ENCODE data around the gene RXRA. TPM values are rescaled to one million over a fixed set of nuclear protein-coding genes. Genes with fewer than 3 reads are reported as not detected.
"Not testable (repeated sequence)": the region's sequence is repeated elsewhere in the genome, so short reads cannot be mapped to it uniquely, and the experiment has no call there.

The RXRA gene
- total RNA-seq, 1 experiment from 2014 or later, result 14.1 TPM

- no peak for DNase-seq (ENCODE audit: low read depth)
Observed at GRCh38 chr9:134293611-134294152, 32.6 kb upstream of the RXRA start.

GRCh38 chr9:134294153-134295071, 31.8 kb upstream of the RXRA start:
- DNase-seq (ENCODE audit: low read depth), result no peak

DNA sequence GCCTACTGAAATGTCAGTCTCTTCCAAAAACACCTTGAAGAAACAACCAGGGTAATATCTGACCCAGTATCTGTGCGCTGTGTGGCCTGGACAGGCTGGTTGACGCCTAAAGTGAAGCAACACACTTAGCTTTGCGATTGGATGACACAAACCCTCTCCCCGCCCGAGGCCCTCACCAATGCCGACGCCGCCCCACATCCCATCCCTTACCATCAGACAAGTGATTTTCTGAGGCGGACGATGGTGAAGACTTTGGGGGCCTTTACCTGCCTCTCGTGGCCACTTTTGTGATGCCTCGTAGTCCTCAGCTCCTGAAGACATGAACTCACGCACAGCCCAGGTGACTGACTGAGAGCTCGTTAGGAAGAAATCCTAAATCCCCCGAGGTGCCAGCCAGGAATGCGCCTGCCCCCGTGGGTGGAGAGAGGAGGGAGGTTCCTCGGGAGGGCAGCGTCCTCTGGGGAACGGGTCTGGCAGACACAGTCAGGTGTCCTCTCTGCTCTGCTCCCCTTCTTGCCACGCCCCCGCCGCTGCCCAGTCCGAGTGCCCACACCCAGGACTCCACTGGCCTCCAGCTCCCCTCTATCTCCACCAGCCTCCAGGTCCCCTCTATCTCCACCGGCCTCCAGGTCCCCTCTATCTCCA, 31.0 kb upstream of the RXRA start:
- DNase-seq (ENCODE audit: low read depth), result no peak

GRCh38 chr9:134295746-134296250, 30.5 kb upstream of the RXRA start:
- no peak for DNase-seq (ENCODE audit: low read depth)

DNA sequence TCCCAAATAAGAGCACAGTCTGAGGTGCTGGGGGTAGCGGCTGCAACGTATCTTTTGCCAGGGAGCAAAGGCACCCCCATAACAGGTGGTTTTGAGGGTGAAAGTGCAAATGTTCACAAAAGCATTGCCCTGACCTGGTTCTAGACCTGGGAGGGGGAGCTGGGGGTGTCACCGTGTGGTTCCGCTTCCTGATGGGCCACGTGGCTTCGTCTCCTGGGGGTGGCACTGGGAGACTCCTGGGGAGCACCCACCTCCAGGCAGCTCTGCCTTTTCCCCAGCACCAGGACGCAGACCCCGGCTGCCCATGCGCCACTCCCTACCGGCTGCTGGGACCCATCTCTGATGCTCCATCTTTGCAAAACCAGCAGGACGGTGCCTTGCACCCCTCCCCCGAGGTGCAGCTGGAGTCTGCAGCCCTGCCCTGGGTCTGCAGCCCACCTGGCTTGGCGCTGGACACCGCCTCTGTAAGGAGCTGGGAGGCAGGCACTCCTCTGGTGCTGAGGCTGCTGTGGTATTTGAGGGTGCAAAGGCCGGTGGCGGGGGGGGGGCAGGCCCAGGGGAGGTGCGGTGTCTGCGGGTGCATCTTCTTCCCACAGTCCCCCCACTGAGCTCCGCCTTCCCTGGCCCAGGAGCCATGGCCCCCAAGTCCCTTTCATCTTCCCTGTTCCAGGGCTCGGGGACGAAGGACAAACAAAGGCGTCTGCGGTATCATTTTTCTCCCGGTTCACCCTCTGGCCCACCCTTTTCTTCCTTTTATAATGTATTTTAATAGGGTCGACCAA, 29.8 kb upstream of the RXRA start:
- no peak for DNase-seq (ENCODE audit: low read depth)

DNA sequence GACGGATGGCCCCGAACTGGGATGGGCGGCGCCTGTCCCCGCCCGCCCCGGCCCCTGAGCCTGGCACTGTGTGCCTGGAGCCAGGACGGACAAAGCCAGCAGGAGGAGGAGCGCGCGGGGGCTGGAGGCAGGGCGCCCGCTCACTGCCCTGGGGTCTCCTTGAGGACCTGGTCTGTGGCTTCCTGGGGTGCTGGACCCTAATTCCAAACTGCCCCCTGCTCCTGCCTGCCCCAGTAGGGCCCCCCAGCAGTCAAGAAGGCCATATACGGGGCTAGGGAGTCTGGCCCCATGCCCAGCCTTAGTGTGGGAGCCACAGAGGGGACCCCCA, 29.2 kb upstream of the RXRA start:
- no peak for DNase-seq (ENCODE audit: low read depth)

DNA sequence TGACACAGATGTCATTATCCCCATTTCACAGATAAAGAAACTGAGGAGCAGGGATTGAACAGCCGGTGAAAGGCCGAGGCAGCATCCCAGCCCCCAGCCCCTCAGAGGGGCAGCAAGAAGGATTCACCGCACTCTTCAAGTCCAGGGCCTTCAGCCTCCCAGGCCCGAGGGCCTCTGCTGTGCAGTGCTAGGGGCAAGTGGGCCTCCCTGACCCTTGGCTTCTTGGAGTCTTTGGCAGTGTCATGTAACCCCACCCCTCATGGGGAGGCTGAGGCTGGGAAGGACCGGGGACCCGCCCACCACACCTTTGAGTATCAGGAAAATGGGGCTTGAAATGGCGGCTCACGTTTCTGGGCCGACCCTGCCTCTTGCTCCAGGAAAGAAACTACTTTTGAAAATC, 28.7 kb upstream of the RXRA start:
- no peak for DNase-seq (ENCODE audit: low read depth)

DNA sequence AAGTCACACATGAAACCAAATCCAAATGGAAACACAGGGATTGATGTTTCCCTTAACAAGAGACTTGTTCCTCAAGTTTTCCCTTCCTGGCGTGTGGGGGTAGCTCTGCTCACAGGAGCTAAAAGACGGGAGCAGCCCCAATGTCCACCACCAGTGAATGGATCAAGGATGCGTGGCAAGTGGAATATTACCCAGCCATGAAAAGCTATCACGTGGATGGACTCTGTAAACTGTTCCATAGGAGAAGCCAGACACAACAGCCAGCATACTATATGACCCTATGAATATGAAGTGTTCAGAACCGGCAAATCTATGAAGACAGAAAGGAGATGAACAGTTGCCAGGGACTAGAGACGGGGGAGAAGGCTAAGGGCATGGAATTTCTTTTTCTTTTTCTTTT, 28.3 kb upstream of the RXRA start:
- no peak for DNase-seq (ENCODE audit: low read depth)

GRCh38 chr9:134299068-134299467, 27.2 kb upstream of the RXRA start:
- DNase-seq (ENCODE audit: low read depth), result no peak

DNA sequence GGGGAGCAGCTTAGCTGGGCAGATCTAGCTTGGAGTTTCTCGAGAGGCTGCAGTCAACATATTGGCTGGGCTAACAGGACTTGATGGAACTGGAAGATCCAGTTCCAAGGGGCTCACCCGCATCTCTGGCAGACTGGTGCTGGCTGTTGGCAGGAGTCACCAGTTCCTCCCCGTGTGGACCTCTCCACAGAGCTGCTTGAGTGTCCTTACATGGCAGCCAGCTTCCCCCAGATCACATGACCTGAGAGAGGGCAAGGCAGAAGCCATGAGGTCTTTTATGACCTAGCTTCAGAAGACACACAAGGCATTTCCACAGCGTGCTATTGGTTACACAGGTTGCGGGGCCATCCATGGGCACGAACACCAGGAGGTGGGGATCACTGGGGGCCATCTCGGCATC, 26.4 kb upstream of the RXRA start:
- DNase-seq (ENCODE audit: low read depth), result no peak

DNA sequence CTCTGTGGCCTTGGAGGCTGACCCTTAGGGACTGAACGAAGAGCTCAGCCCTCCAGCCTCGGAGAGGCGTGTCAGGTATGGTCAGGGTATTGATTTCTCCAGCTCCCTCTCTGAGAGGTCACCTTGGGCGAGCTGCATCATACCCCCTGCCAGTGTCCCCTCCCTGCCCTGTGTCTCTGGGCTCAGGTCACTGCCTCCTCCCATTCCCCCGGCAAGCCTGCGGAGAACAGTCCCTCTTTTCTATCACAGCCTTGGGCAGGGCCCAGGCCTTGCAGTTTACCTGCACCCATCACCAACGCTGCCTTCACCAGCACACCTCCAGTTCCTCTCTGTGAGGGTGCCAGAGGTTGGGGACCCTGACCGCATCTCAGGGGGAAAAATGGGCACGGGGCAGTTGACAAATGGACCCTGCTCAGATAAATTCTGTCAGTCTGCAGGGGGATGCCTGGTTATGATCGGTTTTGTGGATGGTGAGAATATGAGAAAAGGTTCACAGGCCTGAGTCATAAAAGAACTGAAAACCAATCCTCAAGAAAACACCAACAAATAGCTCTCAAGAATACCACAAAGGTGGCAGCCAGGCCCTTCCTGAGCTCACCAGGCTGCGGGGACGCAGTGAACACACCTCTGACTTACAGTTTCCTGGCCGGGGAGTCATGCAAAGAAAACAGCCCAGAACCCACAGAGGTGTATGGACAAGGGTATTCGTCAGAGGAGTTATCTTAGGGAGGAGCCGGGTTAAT, 24.7 kb upstream of the RXRA start:
- DNase-seq (ENCODE audit: low read depth), result peak; percentile 91

DNA sequence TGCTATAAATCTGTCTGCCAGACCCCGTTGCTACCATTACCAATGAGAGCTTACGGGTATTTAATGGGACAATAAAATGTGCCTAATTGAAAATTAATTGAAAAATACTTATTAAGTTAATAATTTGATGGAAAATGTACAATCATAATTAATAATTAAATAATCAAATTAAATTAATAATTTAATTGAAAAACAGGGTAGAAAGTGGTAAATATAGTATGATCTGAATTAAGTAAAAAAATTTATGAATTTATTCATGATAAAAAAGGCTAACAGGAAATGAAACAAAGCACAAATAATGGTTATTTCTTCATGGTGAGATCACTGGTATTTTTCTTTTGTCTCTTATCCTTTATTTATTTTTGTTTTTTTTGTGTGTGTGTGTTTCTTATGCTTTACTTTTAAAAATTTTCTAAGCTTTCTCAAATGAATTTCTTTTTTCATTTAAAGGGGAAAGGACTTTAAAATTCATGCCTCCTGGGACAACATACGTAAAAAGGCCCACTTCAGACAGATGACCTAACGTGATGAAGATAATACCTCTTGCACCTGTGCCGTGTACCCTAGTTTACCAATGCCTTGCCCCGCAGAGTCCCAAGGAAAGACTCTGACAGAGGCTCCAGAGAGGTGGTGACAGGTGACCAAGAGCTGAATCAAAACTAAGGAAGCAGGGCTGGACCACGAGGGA, 24.0 kb upstream of the RXRA start:
- no peak for DNase-seq (ENCODE audit: low read depth)

DNA sequence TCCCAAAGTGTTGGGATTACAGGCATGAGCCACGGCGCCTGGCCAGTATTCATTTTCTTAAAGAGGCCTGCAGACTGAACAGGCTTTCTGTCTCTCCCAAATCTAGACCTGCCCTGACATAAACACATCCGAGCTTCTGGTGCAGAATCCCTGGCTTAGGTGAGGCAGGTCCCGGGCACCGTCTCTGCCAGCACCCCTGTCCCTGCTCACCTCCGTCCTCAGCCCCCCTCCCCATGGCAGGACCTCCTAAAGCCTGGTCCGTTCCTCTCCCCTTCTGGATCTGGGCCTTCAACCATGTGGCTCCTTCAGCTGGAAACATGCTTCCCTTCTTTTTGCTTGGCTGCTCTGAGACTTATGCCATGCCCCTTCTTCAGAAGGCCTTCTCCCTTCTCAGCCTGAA, 22.7 kb upstream of the RXRA start:
- DNase-seq (ENCODE audit: low read depth), result no peak

DNA sequence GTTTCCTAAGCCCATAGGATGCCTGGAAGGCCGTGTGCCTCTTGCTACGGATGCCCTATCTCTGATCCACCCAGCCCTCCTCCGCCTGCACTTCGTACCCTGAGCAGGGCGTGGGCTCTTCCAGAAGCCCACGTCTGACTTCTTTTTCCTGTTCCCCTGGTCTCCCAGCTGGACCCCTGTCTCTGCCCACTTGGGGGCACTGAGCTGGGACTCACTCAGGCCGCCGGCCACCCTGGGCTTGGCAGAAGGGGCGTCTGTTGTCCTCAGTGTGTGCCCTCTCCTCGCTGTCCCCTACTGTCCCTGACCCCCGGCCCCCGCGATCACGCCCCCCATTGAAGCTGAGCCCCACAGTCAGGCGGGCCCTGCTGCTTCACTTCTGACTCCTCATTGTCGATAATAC, 22.0 kb upstream of the RXRA start:
- no peak for DNase-seq (ENCODE audit: low read depth)

GRCh38 chr9:134304690-134305089, 21.6 kb upstream of the RXRA start:
- DNase-seq (ENCODE audit: low read depth), result no peak

DNA sequence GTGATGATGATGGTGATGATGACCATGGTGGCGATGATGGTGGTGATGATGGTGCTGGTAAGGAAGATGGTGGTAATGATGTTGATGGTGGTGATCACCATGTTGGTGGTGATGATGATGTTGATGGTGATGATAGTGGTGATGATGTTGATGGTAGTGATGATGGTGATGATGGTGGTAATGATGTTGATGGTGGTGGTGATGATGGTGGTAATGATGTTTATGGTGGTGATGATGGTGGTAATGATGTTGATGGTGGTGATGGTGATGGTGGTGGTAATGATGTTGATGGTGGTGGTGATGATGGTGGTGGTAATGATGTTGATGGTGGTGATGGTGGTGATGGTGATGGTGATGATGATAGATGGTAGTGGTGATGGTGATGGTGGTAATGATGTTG, 20.7 kb upstream of the RXRA start:
- no peak for DNase-seq (ENCODE audit: low read depth)

GRCh38 chr9:134306042-134306441, 20.2 kb upstream of the RXRA start:
- DNase-seq (ENCODE audit: low read depth), result not testable (repeated sequence)

- DNase-seq (ENCODE audit: low read depth), result no peak
Observed at GRCh38 chr9:134306636-134307600, 19.3 kb upstream of the RXRA start.

Measured in Daoy (cell line).